Ovary (tissue), 9 donors: ENCODE results near the gene STARD9. TPM values are rescaled to one million over a fixed set of nuclear protein-coding genes. Genes with fewer than 3 reads are reported as not detected.

Experiments
- DNase-seq, 5 donors: peaks; one replicate each; pipeline ENCODE4 v3.0.0-alpha.2; 2019 to 2020
- H3K27ac ChIP-seq, 2 donors: fragments of 200-600 bp; one replicate each; pipeline versions ENCODE4 v1.5.1 to v1.8.0; 2019 to 2022
- H3K27me3 ChIP-seq: fragments of 200-600 bp; one replicate; pipeline ENCODE4 v1.8.0; 2022
- H3K36me3 ChIP-seq: fragments of 200-600 bp; sonication (generic); one replicate; pipeline ENCODE4 v1.5.1; 2019
- H3K4me1 ChIP-seq: one replicate; pipeline ENCODE4 v1.8.1; 2013; ENCODE audit warnings: mild to moderate bottlenecking, moderate library complexity; ENCODE audit not compliant: insufficient read depth
- H3K4me3 ChIP-seq: fragments of 200-600 bp; sonication (generic); one replicate; pipeline ENCODE4 v1.5.1; 2017
- H3K9me3 ChIP-seq, 2 donors: fragments of 200-600 bp in 1 of 2; sonication (generic) in 1 of 2; one replicate each; pipeline versions ENCODE4 v1.5.1 to v1.8.1; 2013 to 2019; ENCODE audit warnings: mild to moderate bottlenecking in 1 of 2, moderate library complexity in 1 of 2
- CTCF ChIP-seq, 3 donors: fragments of 450-650 bp in 2 of 3; fragments of 200-600 bp in 1 of 3; IDR thresholded peaks; one replicate each; pipeline versions ENCODE4 v1.5.1 to v1.8.0; 2016 to 2022; ENCODE audit warnings: antibody characterized with exemption in 3 of 3, mild to moderate bottlenecking in 1 of 3
- EP300 ChIP-seq: sonication (generic); formaldehyde crosslinking; IDR thresholded peaks from one replicate; pipeline ENCODE4 v1.6.1; 2017; ENCODE audit warnings: antibody characterized with exemption
- POLR2A ChIP-seq: fragments of 450-650 bp; IDR thresholded peaks from one replicate; pipeline ENCODE4 v1.6.1; 2017; ENCODE audit warnings: antibody characterized with exemption, mild to moderate bottlenecking, moderate library complexity
- WGBS, 3 donors: extraction: QIAGEN DNeasy Blood & Tissue Kit in 1 of 3; methylation state at CpG; one replicate each; pipeline versions ENCODE4 v1.1.5 to v1.1.7; 2013 to 2017; 5-methylcytosine and 5-hydroxymethylcytosine counted together
- intact Hi-C, 4 donors: fragments of 100-400 bp; cut with DNase I; formaldehyde crosslinking; loops; one replicate each; pipeline versions ENCODE4 v1.11.0 to v1.15.1; 2022 to 2023
- polyA plus RNA-seq, 2 donors: library from polyadenylated mRNA; stranded (reverse); fragments of 200-250 nt in 1 of 2; fragments of 350-450 nt in 1 of 2; fragmentation: Illumina TruSeq in 1 of 2; extraction: RNeasy Lipid Tissue Mini Kit (QIAGEN cat#74804) in 1 of 2; gene quantifications; one replicate each; pipeline ENCODE4 v1.2.3, GENCODE V29; 2013 to 2014
- total RNA-seq, 7 donors: library from RNA; depleted of rRNA in 2 of 7; stranded (reverse); fragments of >200 nt in 2 of 7; fragmentation: NEBNext Ultra II Directional in 3 of 7; extraction: Animal tissue kit (Norgen Biotek cat#: 25700) in 3 of 7; gene quantifications; one replicate each; pipeline versions ENCODE4 v1.1.0 to v1.2.4, GENCODE V29; 2016 to 2023
- donor health status: DM: no; HTN: no; CAD: no; lungs with moderate emphysema.
- donor health status: DM: no; HTN: no; CAD: no.
- donor health status: Bipolar disorder and iron deficiency.
- donor health status: DM: yes; HTN: yes; CAD: no.
- donor health status: DM: no; HTN: no; CAD: no.
- donor health status: DM: yes; HTN: yes; CAD: no.

Gene STARD9
- total and polyA plus RNA-seq, 9 donors: 11.3 to 40.3 (median 29.4) TPM

GRCh38 chr15:42577514-42578031, 2.2 kb downstream of the STARD9 start:
- Histone ChIP-seq H3K27ac (peak overlapping the region in 1 of 2 donors; percentile 8), H3K4me1 (peaks cover 25% of the 10 kb centered on the region), H3K4me3 (no peak overlapping the region), H3K9me3 (no peaks in the 10 kb centered on the region), H3K36me3 (no peaks in the 10 kb centered on the region), H3K27me3 (no peaks in the 10 kb centered on the region)
- DNase-seq: no peak
- TF ChIP-seq CTCF (IDR thresholded peaks at IDR 0.05): no peak
- no peak for TF ChIP-seq EP300
- no peak for TF ChIP-seq POLR2A
- WGBS, 3 donors: 24 to 41% (median 33%) methylated on average over 1 of the region's 1 CpG
- intact Hi-C loops: no loop called here

GRCh38 chr15:42578984-42579537, 3.7 kb downstream of the STARD9 start:
- no peak for TF ChIP-seq EP300
- no peak for TF ChIP-seq POLR2A
- TF ChIP-seq CTCF (IDR thresholded peaks at IDR 0.05): no peak
- no peak for DNase-seq
- Histone ChIP-seq H3K27me3 (no peaks in the 10 kb centered on the region), H3K4me1 (peaks cover 29% of the 10 kb centered on the region), H3K27ac (peak overlapping the region in 1 of 2 donors; percentile 13), H3K4me3 (no peak overlapping the region), H3K9me3 (no peaks in the 10 kb centered on the region), H3K36me3 (no peaks in the 10 kb centered on the region)
- intact Hi-C loops: no loop called here
- 49 to 67% (median 52%) methylated on average over 2 of the region's 2 CpGs for WGBS, 3 donors

GRCh38 chr15:42581272-42581730, 5.9 kb downstream of the STARD9 start:
- H3K36me3 ChIP-seq: no peaks in the 10 kb centered on the region
- intact Hi-C loops: loop anchor here in 1 of 4 donors (10.0 kb wide), 1 partner anchor 54 kb away; no protein-coding TSS in a partner anchor
- peak overlapping the region; percentile 27 to 65 for H3K27ac ChIP-seq
- H3K27me3 ChIP-seq: no peaks in the 10 kb centered on the region
- peak overlapping the region; percentile 37 for H3K4me3 ChIP-seq
- H3K4me1 ChIP-seq: peaks cover 27% of the 10 kb centered on the region
- peak; percentile 81 to 86 (median 84) for DNase-seq
- 2% methylated on average over 37 of the region's 37 CpGs for WGBS, 3 donors
- H3K9me3 ChIP-seq: no peaks in the 10 kb centered on the region
- TF ChIP-seq EP300 (no peak), CTCF (IDR thresholded peaks at IDR 0.05) (no peak), POLR2A (peak; percentile 25)

GRCh38 chr15:42582569-42583375, 7.4 kb downstream of the STARD9 start:
- no peak overlapping the region for H3K4me3 ChIP-seq
- 11 to 21% (median 15%) methylated on average over 8 of the region's 8 CpGs for WGBS, 3 donors
- no peaks in the 10 kb centered on the region for H3K27me3 ChIP-seq
- peaks cover 19% of the 10 kb centered on the region for H3K4me1 ChIP-seq
- intact Hi-C loops: loop anchor here in 1 of 4 donors (10.0 kb wide), 1 partner anchor 52 kb away; no protein-coding TSS in a partner anchor
- no peaks in the 10 kb centered on the region for H3K9me3 ChIP-seq
- H3K27ac ChIP-seq: peak overlapping the region in 1 of 2 donors; percentile 59
- DNase-seq: no peak
- TF ChIP-seq EP300 (no peak), CTCF (IDR thresholded peaks at IDR 0.05) (no peak), POLR2A (no peak)
- no peaks in the 10 kb centered on the region for H3K36me3 ChIP-seq
